ENCODE measurements around the gene TRAPPC10.
A peak's percentile ranks its signal among the peaks of the same experiment; 100 is the strongest.
"Not testable (repeated sequence)": the region's sequence is repeated elsewhere in the genome, so short reads cannot be mapped to it uniquely, and the experiment has no call there.

The TRAPPC10 gene

GRCh38 chr21:44089001-44089911 lies 77.1 kb downstream of the TRAPPC10 start:
- peak; percentile 41 for DNase-seq (ENCODE audit: low spot score)

GRCh38 chr21:44090325-44090724 lies 78.2 kb downstream of the TRAPPC10 start:
- peak; percentile 30 for DNase-seq (ENCODE audit: low spot score)

- no peak for DNase-seq (ENCODE audit: low spot score)
These were observed 80.1 kb downstream of the TRAPPC10 start for GRCh38 chr21:44092211-44092610.

- DNase-seq (ENCODE audit: low spot score): peak; percentile 37
These were observed 81.7 kb downstream of the TRAPPC10 start for GRCh38 chr21:44093761-44094160.

DNA sequence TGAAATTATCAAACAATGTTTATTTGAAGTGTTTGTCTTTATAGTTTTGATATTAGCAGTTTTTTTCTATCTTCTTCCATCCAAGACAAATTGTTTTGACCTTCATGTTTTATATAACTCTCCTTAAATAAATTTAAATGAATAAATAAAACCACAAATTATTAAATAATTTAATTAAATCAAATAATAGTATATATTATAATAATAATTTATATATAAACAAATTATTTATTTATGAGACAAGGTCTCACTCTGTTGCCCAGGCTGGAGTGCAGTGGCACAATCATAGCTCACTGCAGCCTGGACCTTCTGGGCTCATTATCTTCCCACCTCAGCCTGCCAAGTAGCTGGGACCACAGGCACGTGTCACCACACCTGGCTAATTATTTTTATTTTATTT lies 82.7 kb downstream of the TRAPPC10 start:
- DNase-seq (ENCODE audit: low spot score): no peak

GRCh38 chr21:44098507-44098906 lies 86.4 kb downstream of the TRAPPC10 start:
- not testable (repeated sequence) for DNase-seq (ENCODE audit: low spot score)

- DNase-seq (ENCODE audit: low spot score): not testable (repeated sequence)
These were observed 86.9 kb downstream of the TRAPPC10 start for GRCh38 chr21:44098964-44099363.

GRCh38 chr21:44107026-44107501 lies 95.0 kb downstream of the TRAPPC10 start, which contains the start of gene PWP2:
TSS of gene PWP2 (plus strand) at chr21:44107399. CDS start at chr21:44107417, 18 bp downstream.
- not testable (repeated sequence) for DNase-seq (ENCODE audit: low spot score)

- not testable (repeated sequence) for DNase-seq (ENCODE audit: low spot score)
These were observed 95.5 kb downstream of the TRAPPC10 start for GRCh38 chr21:44107589-44107988.

DNA sequence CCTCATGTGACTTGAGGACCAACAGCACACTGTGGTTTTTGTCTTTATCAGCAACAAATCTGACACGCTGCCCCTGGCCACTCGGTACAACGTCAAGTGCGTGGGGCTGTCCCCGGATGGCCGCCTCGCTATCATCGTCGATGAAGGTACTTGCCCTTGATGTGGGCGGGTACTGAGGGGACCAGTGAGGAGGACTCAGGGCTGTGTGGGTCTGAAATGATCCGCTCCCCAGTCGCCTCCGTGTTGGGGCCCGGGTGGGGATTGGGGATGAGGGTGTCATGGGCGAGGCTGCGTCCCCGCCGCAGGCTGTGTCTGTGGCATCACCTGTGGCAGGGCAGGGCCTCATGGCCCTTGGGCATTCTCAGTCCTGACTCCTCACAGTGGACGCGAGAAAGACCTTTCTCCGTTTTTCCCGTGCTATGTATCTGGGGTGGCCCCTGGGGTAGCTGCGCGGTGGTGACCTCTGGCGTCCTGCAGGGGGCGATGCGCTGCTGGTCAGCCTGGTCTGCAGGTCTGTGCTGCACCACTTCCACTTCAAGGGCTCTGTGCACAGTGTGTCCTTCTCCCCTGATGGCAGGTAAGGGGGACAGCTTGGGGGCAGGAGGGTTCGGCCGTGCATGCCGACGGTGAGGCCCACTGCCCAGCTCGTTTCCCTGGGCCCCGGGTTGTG lies 101.7 kb downstream of the TRAPPC10 start:
- DNase-seq (ENCODE audit: low spot score): not testable (repeated sequence)

- not testable (repeated sequence) for DNase-seq (ENCODE audit: low spot score)
These were observed 110.0 kb downstream of the TRAPPC10 start for GRCh38 chr21:44122131-44122530.

GRCh38 chr21:44127827-44128226 lies 115.7 kb downstream of the TRAPPC10 start:
- DNase-seq (ENCODE audit: low spot score): not testable (repeated sequence)

GRCh38 chr21:44133715-44134057 lies 121.6 kb downstream of the TRAPPC10 start:
- DNase-seq (ENCODE audit: low spot score): not testable (repeated sequence)

DNA sequence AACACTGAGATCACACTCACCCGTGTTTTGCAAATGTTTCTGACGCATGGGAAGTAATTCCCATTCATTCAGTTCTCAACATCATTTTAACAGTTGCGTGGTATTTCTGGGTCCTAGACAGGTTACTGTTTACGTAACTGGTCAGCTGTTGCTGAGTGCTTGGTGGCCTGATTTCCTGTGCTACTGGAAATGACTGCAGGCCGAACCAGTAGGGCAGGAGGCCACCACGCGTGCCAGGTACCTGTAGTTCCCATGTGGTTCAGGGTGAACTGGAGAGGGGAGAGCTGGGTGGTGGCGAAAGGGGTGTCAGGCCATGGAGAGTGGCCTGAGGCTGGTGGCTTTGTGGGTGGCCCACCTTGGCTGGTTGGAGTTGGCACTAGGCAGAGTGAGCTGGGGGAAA lies 122.6 kb downstream of the TRAPPC10 start:
- not testable (repeated sequence) for DNase-seq (ENCODE audit: low spot score)

DNA sequence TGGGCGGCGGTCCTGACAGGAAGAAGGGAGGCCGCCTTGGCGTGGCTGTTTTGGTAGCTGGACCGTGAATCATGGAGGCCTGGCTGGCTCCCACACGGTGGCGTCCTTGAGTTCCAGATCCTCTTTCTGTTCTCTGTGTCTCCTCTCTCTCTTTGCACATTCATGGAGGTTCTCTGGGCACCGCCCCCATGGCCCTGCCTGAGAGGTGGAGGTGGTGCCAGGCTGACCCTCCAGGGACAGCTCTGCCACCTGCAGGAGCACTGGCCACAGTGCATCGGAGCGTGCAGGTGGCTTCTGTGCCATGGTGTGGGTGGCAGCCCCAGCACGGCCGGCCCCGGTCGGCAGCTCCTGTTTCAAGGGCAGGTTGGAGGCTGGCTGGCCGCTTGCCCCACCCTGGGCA lies 125.9 kb downstream of the TRAPPC10 start:
- not testable (repeated sequence) for DNase-seq (ENCODE audit: low spot score)

DNA sequence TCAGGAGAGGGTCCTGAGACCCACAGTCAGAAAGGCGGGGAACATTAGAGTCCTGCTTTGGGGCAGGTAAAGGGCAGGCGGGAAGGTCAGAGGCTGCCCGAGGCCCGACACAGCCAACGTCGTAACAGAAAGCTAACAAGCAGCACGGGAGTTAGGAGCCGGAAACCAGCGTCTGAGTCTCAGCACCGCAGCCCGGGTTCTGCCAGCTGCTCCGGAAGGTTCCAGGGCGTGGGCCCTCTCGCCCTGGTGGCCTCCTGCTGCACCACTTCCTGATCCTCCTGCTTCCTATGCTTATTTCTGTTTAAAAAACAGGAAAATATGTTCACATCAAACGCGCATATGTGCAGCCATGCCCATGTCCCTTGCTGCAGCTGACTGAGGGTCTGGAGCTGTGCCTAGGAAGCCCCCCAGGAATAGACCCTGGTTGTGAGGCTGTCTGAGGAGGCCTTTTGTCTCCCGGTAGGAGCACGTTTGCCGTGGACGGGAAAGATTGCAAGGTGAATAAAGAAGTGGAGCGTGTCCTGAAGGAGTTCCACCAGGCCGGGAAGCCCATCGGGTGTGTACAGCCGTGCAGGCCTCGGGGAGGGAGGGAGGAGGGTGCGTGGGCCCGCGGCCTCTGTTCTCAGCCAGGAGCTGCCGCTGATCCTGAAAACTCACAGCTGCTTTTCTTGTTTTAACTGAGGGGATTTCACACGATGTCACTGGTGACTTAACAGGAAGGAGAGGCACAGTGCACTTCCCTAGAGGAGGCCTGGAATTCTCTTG lies 127.9 kb downstream of the TRAPPC10 start:
- DNase-seq (ENCODE audit: low spot score): not testable (repeated sequence)

- DNase-seq (ENCODE audit: low spot score): not testable (repeated sequence)
These were observed 128.4 kb downstream of the TRAPPC10 start for GRCh38 chr21:44140552-44140932.

- DNase-seq (ENCODE audit: low spot score): not testable (repeated sequence)
These were observed 130.4 kb downstream of the TRAPPC10 start for GRCh38 chr21:44142470-44142869.

GRCh38 chr21:44143380-44143779 lies 131.3 kb downstream of the TRAPPC10 start:
- DNase-seq (ENCODE audit: low spot score): not testable (repeated sequence)

GRCh38 chr21:44143996-44144395 lies 131.9 kb downstream of the TRAPPC10 start:
- not testable (repeated sequence) for DNase-seq (ENCODE audit: low spot score)

DNA sequence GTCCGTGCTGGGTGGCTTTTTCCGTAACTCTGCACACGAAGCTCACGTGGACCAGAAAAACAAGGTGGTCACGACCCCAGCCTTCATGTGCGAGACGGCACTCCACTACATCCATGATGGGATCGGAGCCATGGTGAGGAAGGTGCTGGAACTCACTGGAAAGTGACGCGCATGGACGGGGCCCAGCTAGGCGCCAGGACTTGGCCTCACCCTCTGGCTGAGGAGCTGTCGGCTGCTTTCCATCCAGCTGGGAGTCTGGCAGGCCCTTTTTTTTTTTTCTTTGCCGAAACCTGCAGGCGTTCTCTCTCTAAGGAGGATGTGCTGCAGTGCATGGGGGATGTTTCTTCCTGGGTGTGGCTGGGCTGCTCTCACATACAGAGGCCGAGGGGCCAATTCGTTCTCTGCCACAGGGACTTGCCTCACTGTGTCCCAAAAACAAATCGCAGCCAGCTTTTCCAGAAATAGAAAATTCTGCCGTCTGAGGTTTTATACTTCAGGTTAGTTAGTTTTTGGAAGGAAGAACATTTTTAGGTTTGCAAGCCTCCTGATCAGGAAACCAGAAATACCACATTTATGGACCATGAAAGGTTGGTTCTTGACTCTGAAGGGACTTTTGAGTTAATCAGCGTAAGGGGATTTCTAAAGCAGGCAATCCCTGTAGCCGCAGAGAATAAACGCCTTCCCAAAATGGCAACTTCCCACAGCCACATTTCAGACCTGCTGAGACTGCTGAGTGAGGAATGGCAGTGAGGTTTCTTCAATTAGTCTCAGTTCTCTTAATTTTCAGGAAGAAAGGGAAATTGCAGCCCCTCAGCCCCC lies 132.9 kb downstream of the TRAPPC10 start:
- DNase-seq (ENCODE audit: low spot score): not testable (repeated sequence)

Measured in left forelimb (tissue), 1 donor.